GM18508 (cell line): ENCODE results near the gene ATG4B.

Source experiments
- ATAC-seq: cut with Tn5 transposase; IDR thresholded peaks from one replicate; pipeline ENCODE4 v1.9.1; 2021; ENCODE audit warnings: moderate number of reproducible peaks; ENCODE audit not compliant: insufficient read depth, unreplicated experiment

ATG4B gene

DNA sequence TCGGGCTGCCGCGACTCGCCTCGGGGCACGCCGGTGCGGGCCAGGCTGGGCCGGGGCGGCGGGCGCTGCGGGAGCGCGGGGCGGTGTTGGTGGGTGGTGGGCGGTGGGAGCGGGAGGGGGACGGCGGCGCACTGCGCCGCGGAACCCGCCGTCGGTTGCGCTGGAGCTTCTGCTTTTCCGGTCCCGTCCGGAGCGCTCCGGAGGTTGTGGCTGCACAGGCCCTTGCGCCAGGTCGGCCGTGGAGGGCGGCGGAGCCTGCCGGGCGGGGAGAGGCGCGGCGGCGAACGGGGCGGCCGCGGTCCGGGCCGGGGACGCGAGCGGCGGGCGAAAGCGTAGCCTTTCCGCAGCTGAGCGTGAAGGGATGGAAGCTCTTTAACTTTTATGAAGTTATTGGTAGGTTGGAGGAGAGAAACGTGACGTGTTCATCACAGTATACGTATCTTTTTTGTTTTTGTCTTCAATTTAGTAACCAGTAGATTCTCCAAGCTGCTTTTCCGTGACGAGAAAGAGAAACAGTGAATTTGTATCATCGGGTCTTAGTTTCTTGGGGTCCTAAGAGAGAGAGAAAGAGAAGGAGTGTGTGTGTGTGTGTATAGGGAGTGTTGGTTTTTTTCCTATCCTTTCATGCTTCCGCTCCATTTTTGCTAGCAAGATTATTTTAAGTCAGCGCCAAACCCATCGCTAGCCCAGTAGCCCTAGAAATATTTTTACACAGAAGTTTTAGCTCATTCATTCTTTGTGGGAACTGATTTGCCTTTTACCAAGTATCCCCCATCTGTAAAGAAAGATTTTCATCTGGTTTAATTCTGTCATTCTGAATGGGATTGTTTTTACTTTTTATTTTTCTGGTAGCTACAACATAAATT, 535 bp downstream of the ATG4B start:
- ATAC-seq, result no peak

- no peak for ATAC-seq
Measured at GRCh38 chr2:241638940-241639339, 1.4 kb downstream of the ATG4B start.

DNA sequence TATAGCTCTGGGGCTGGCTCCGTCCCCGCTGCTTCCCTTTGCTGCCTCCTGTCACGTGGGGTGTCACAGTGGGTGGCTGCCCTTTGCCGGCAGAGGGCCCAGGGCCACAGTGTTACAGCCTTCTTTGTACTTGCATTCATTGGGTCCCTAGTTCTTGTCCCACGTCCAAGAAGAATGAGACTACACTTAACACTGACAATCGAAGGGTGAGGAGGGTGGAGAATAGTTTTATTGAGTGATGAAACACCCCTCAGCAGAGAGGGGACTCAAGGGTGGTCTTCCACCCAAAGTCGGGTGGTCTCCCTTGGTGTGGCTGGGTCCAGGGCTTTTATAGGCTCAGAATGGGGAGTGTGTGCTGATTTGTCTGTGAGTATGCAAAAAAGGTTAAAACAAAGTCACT, 1.9 kb downstream of the ATG4B start:
- no peak for ATAC-seq

DNA sequence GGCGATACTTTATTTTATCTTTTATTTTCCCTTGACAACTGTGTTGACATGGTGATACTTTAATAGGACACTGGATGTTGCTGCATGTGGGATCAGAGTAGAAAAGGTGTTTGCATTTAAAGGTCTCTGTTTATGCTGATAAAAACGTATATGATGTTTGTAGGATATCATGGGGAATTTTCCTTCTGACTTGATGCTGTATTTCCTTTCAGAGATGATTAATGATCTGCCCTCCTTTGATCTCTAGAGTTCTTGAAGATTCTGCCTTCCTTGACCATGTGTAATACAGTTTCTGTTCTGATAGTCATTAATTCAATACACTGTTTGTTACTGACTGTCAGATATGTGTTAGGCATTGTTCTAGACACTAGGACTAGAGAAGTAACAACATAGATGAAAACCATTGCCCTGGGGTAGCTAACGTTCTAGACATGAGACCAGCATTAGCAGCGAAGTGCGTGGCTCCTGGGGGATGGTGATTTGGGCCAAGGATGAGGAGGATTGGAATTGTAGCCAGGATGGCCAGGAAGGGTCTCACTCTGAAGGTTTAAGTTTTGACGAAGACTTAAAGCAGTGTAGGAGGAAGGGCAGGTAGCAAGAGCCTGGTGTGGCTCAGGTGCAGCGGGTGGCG, 2.8 kb downstream of the ATG4B start:
- ATAC-seq, result no peak

DNA sequence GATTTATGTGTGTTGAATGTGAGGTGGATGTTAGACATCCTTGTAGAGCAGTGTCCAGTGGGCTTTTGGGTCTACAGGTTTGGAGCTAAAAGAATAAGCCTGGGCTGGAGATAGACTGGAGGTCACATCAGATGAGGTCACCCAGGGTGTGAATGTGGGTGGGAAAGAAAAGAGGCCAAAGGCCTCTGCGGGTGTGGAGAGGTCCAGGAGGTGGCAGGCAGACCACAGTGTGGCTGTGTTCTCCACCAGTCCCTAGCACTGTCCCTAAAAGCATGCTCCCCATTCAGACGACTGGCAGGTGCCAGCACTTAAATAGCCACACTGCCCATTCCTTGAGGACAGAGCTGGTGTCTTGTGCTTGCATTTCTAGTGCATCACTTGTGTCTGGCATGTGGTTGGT, 4.1 kb downstream of the ATG4B start:
- ATAC-seq, result no peak

- no peak for ATAC-seq
Measured at GRCh38 chr2:241645056-241645914, 7.8 kb downstream of the ATG4B start.

GRCh38 chr2:241645915-241646645, 8.6 kb downstream of the ATG4B start:
- ATAC-seq, result no peak

- no peak for ATAC-seq
Measured at GRCh38 chr2:241648453-241648852, 11.0 kb downstream of the ATG4B start.

- no peak for ATAC-seq
Measured at GRCh38 chr2:241649404-241649803, 11.9 kb downstream of the ATG4B start.

GRCh38 chr2:241649927-241650326, 12.4 kb downstream of the ATG4B start:
- ATAC-seq, result no peak

- no peak for ATAC-seq
Measured at GRCh38 chr2:241652142-241652541, 14.6 kb downstream of the ATG4B start.

- ATAC-seq, result no peak
Measured at GRCh38 chr2:241652722-241653121, 15.2 kb downstream of the ATG4B start.

DNA sequence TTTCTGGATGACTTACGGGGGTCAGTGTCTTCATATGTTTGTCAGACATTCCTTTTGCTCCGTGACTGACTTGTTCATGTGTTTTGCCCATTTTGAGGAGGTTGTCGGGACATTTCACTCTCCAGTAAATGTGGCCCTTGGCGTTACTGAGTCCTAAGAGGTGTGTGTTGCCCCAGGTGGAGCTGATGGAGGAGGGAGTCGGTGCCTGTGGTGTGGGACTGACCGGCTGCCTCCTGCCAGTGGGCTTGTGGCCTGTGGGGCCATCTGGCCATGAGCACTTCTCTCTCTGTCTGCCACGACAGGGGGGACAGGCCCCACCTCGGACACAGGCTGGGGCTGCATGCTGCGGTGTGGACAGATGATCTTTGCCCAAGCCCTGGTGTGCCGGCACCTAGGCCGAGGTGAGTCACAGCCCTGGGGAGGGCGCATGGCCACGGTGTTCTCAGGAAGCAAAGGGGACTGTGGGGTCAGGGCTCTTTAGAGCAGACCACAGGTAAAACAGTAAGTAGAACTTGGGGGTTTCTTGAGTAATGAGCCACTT, 15.8 kb downstream of the ATG4B start:
- ATAC-seq, result no peak

- ATAC-seq, result no peak
Measured at GRCh38 chr2:241654551-241654950, 17.1 kb downstream of the ATG4B start.

- ATAC-seq, result no peak
Measured at GRCh38 chr2:241655516-241656189, 18.2 kb downstream of the ATG4B start.

DNA sequence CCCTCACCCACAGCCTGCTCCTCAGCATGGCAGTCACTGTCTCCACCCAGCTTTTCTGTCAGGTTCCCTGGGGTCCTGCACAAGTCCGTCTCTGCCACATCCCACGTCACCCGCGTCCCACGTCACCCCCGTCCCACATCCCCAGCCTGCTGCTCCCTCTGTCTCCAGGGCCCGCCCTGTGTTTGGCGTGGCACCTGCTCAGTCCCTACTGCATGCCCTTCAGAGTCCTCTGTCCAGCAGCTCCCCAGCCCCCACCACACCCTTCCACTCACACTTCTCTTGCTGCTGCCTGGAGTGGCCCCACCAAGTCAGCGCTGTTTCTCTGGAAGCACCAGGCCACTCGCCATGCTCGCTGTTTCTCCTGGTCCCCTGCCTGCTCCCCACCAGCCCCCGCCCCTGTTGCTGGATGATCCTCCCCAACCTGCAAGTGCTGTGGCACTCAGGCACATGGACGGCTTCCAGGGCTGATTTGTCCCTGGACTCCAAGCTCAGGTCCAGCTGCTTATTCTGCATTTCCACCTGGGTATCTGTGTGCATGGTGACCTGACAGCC, 18.8 kb downstream of the ATG4B start:
- ATAC-seq, result no peak

DNA sequence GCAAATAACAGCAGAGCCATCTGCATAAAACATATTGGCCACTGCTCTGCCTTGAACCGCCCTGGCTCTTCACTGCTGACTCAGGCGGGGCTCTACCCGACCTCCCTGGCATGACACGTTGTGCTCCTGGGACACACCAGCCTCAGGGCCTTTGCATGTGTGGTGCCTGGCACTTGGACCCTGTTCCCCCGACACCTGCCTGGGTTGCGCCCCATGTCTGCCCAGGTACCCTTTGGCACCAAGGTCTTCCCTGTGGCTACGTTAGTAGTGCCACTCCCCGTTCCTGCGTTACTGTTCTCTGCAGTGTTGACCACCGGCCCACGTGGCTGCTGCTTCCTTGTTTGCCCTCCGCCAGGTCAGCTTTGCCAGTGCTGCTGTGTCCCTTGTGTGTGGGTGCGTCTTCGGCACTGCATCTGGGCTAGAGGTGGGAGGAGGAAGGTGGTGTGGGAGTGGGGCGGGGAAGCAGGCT, 20.3 kb downstream of the ATG4B start:
- no peak for ATAC-seq

GRCh38 chr2:241658296-241658695, 20.8 kb downstream of the ATG4B start:
- ATAC-seq, result no peak

DNA sequence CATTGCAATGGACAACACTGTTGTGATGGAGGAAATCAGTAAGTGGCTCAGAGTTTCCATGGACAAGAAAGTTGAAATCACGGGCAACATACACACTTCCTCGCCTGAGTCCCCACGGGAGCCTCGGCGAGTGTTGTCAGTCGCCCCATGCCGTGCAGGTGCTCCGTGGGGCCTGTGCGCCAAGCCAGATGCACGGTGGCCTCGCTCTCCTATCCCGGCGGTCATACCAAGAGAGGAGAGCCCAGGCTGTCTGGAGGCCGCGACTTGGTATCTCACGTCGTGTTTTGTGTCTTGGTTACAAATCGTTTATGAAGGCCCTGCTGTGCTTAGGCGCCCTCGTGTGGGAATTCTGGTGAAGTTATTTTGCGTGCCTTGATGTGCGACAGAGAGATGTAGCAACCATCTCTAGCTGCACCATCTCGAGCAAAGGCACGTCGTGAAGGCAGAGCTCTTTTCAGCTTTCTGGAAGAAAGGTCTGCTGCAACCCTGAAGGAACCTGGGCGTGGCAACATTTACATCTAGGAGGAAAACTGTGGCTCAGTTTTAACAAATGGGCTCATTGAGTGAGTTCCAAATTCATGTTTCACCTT, 21.8 kb downstream of the ATG4B start:
- no peak for ATAC-seq
